Measurements from ENCODE around the gene WDR49. TPM values are rescaled to one million over a fixed set of nuclear protein-coding genes. Genes with fewer than 3 reads are reported as not detected.

The WDR49 gene
- total and polyA plus RNA-seq, 11 donors: 0.03 to 8.7 (median 1.7) TPM

GRCh38 chr3:167611718-167612117, 42.0 kb downstream of the WDR49 start:
- DNase-seq (no peak), ATAC-seq (no peak)
- Histone ChIP-seq H3K4me3 (no peak overlapping the region), H3K9me3 (no peaks in the 10 kb centered on the region), H3K27ac (no peak overlapping the region), H3K27me3 (no peaks in the 10 kb centered on the region), H3K4me1 (no peaks in the 10 kb centered on the region), H3K36me3 (no peaks in the 10 kb centered on the region)
- TF ChIP-seq CTCF (IDR thresholded peaks at IDR 0.05) (no peak), POLR2A (IDR thresholded peaks at IDR 0.05) (no peak)
- WGBS, 4 donors: 56 to 64% (median 63%) methylated on average over 2 of the region's 2 CpGs
- intact Hi-C loops (cut with DNase I): no loop called here

GRCh38 chr3:167609156-167609555, 44.6 kb downstream of the WDR49 start:
- no peak for DNase-seq
- H3K36me3 ChIP-seq: no peaks in the 10 kb centered on the region

GRCh38 chr3:167606836-167607235, 46.9 kb downstream of the WDR49 start:
- DNase-seq: no peak
- Histone ChIP-seq H3K27ac (no peak overlapping the region), H3K4me1 (no peaks in the 10 kb centered on the region), H3K4me3 (no peak overlapping the region), H3K36me3 (no peaks in the 10 kb centered on the region), H3K9me3 (no peaks in the 10 kb centered on the region), H3K27me3 (no peaks in the 10 kb centered on the region)
- WGBS, 4 donors: 88 to 94% (median 91%) methylated on average over 3 of the region's 3 CpGs
- TF ChIP-seq POLR2A (IDR thresholded peaks at IDR 0.05): no peak
- TF ChIP-seq CTCF (IDR thresholded peaks at IDR 0.05): no peak
- intact Hi-C loops (cut with DNase I): no loop called here
- no peak for ATAC-seq

More at GRCh38 chr3:167609156-167609555, 44.6 kb downstream of the WDR49 start:
- intact Hi-C loops (cut with DNase I): no loop called here
- Histone ChIP-seq H3K9me3 (no peaks in the 10 kb centered on the region), H3K27ac (no peak overlapping the region), H3K27me3 (no peaks in the 10 kb centered on the region), H3K4me1 (no peaks in the 10 kb centered on the region), H3K4me3 (no peak overlapping the region)
- 84 to 90% (median 85%) methylated on average over 5 of the region's 5 CpGs for WGBS, 4 donors
- no peak for TF ChIP-seq CTCF (IDR thresholded peaks at IDR 0.05)
- ATAC-seq: no peak

- Histone ChIP-seq H3K27me3 (no peaks in the 10 kb centered on the region), H3K4me1 (no peaks in the 10 kb centered on the region), H3K4me3 (no peak overlapping the region), H3K27ac (no peak overlapping the region), H3K9me3 (no peaks in the 10 kb centered on the region), H3K36me3 (no peaks in the 10 kb centered on the region)
- ATAC-seq: no peak
- no peak for DNase-seq
- 59 to 77% (median 66%) methylated on average over 2 of the region's 2 CpGs for WGBS, 4 donors
- TF ChIP-seq POLR2A (IDR thresholded peaks at IDR 0.05): no peak
- no peak for TF ChIP-seq CTCF (IDR thresholded peaks at IDR 0.05)
- intact Hi-C loops (cut with DNase I): no loop called here
These were observed 47.9 kb downstream of the WDR49 start for GRCh38 chr3:167605871-167606270.

All from heart left ventricle (tissue), 16 donors.